GM12872 (cell line): ENCODE results near the gene CNST.

Experiments used
- TF ChIP-seq, protein P1 (sequence below): IDR thresholded peaks from 3 replicates; pipeline ENCODE4 v1.5.1; 2011; ENCODE audit warnings: low read depth, mild to moderate bottlenecking, low read length, moderate library complexity; ENCODE audit not compliant: insufficient read depth

Gene CNST

DNA sequence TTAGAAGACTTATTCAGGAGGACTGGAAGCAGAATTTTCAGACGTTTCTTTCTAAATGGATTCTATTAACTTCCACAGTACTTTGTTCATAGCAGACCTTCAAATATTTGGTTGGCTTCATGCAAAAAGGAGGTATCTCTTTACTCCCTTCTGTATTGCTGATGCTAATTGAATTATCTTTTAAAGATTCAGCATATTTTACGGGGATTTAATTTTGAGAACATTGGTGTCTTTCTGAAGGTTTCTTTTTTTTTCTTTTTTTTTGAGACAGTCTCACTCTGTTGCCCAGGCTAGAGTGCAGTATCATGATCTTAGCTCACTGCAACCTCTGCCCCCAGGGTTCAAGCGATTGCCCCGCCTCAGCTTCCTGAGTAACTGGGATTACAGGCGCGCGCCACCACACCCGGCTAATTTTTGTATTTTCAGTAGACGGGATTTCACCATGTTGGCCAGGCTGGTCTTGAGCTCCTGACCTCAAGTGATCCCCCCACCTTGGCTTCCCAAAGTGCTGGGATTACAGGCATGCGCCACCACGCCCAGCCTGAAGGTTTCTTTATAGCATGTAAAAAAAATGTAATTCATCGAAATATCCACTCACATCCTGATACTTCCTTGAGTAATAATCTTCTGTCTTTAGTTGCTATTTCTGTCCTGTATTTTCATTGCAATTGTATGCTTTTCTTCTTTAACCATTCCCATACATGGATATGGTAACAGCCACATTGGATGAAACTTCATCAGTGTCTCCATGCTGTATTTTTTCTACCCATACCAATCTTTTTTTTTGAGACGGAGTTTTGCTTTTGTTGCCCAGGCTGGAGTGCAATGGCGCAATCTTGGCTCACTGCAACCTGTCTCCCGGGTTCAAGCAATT lies 14.5 kb downstream of the CNST start:
- TF ChIP-seq, protein P1, sequence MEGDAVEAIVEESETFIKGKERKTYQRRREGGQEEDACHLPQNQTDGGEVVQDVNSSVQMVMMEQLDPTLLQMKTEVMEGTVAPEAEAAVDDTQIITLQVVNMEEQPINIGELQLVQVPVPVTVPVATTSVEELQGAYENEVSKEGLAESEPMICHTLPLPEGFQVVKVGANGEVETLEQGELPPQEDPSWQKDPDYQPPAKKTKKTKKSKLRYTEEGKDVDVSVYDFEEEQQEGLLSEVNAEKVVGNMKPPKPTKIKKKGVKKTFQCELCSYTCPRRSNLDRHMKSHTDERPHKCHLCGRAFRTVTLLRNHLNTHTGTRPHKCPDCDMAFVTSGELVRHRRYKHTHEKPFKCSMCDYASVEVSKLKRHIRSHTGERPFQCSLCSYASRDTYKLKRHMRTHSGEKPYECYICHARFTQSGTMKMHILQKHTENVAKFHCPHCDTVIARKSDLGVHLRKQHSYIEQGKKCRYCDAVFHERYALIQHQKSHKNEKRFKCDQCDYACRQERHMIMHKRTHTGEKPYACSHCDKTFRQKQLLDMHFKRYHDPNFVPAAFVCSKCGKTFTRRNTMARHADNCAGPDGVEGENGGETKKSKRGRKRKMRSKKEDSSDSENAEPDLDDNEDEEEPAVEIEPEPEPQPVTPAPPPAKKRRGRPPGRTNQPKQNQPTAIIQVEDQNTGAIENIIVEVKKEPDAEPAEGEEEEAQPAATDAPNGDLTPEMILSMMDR: no peak

DNA sequence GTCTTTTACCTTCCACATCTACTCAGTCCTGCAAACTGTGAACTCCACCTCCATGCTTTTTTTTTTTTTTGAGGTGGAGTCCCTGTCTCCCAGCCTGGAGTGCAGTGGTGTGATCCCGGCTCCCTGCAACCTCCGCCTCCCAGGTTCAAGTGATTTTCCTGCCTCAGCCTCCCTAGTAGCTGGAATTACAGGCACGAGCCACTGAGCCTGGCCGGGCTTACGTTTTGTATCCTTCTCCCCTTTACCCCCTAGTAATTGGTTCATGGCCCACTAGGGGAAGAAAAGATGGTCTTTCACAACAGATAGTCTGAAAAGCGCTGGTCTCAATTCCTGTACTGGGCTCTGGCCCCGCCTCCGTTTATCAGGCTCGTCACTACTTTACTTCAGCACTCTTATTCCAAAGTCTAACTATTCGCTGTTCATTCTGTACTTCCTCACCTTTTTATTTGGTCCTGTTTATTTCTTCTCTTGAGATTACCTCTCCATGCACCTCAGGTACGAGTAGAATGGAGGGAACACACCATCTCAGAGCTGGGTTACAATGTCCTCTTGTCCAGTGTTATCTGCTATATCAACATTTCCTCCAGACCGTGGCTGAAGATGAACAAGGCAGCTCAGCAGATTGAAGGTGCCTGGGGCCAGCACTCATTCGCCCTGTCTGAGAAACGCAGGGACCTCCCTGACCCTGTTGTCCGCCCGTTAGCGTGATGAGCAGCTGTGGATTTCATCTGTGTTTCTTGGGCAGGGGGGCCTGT lies 16.2 kb downstream of the CNST start:
- TF ChIP-seq, protein P1: no peak

DNA sequence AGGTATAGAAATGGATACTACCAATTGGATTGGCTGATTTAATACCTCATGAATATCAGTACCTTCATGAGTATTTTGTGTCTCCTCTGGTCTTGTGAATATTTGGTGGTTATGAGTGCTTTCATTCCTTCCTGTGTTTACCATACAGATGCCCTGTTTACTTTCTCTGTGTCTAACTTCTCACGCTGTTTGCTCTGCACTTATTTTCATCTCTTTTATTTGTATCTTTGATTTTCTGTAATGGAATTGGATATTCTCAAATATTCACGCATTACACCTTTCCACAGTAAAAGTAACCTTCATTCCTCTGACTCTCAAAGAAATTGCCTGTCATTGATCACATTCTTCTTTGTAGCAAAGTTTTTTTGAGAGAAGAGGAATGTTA lies 16.8 kb downstream of the CNST start:
- TF ChIP-seq, protein P1: no peak

DNA sequence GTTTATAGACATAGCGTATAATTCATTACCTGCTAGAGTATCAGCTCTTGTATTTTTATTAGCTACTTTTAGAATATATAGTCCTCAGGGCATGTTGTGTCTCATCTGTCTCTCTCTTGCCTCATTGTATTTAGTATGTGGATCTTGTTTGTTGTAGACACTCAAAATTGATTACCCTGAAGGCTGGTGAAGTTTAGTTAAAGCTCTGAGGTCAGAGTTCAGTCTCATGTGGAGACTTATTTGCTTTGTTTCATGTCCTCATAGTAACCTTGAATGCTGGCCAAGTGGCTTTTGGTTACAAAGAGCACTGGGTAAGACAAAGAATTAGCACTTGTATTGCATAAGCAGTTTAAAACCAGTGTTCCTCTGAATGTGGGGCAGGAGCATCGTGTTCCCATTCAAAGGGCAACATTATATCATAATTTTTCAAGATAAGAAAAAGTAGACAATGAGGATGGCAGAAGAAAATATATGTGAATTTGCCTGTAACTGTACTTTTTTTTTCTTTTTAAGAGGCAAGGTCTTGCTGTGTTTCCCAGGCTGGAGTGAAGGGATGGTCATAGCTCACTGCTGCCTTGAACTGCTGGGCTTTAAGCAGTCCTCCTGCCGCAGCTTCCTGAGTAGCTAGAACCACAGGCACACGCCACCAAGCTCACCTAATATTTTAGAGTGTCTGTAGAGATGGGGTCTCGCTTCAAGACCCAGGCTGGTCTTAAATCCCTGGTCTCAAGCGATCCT lies 17.4 kb downstream of the CNST start:
- TF ChIP-seq, protein P1: no peak

DNA sequence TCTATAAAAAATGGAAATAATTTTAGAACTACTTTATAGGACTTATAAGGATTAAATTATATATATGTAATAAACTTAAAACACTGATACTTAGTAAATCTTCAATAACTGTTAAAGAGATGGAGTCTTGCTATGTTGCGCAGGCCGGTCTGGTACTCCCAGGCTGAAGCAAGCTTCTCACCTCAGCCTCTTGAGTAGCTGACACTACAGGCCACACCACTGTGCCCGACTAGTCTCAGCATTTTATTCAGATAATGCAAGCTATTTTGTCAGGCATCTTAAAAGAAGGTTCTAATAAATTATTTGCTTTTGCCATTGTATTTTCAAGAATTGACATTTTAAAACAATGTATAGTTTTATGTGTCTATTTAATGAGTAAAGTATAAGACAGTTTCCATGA lies 20.8 kb downstream of the CNST start:
- TF ChIP-seq, protein P1: no peak

DNA sequence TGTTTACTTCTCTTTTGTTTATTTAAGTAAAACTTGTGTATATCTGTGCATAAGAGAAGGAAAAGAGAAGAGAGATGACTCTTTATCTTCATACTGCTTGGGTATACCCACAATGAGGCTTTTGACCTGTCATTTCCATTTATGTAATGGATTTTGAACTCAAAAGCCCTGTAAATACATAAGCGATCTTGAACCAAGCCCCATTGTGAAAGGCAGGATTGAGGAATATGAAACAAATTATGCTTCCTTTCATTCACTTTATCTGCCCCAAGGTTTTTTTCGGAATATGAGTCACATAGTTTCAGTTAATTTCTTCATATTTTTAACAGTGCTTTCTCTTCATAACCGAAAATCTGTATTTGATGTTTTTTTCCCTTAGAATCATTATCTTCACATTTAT lies 21.4 kb downstream of the CNST start:
- TF ChIP-seq, protein P1: no peak

DNA sequence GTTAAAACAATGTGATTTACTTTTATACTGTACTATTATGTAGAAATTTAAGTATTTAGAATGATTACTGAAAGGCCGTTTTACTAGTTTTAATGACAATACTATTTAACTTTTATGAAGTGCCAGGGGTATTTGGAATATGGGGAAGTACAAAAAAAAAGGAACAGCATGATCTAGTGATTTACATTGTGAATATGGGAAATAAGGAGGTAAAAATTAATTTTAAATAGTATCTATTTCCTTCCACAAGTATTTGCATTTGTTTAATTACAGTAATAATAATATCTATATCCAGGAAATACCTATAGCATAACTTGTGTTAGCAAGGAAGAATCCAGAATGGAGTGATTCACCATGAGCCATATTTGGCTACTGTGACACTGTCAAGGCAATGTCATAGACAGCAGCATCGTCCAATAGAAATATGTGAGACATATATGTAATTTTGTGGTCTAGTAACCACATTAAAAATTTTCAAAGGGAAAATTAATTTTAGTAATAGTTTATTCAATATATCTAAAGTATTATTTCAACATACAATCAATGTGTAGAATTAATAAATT lies 22.0 kb downstream of the CNST start:
- TF ChIP-seq, protein P1: no peak
